ENCODE results near the gene HSF2.
"Not testable (repeated sequence)": the region's sequence is repeated elsewhere in the genome, so short reads cannot be mapped to it uniquely, and the experiment has no call there.

Gene HSF2

GRCh38 chr6:122400121-122400450, 634 bp downstream of the HSF2 start:
- DNase-seq, result peak; percentile 1

DNA sequence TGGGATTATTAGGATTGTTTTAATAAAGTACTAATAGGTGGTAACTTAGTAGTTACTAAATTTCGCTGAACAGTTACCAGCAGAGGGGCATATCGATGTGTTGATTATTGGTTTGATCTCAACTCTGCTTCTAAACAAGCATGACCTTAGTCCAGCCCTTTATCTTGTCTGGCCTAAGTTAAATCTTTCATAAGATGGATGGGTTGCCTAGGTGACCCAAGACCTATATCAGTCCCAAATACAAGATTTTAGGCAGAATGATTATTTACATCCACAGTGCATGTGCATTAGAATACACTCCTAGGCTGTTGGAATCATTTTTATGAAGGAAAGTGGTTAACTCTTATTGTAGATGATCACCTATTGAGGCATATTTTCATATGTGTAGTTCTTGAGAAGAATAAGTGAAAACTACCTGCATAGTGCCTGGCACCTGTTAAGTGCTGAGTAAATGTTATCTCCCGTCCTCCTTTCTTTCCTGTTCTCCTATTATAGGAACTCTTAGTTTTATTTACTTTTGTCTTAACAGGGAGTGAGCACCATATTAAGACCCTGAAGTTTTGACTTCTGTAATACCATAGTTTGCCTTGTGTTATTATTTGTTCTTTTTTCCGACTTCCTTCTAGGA, 1.1 kb downstream of the HSF2 start:
- no peak for DNase-seq

DNA sequence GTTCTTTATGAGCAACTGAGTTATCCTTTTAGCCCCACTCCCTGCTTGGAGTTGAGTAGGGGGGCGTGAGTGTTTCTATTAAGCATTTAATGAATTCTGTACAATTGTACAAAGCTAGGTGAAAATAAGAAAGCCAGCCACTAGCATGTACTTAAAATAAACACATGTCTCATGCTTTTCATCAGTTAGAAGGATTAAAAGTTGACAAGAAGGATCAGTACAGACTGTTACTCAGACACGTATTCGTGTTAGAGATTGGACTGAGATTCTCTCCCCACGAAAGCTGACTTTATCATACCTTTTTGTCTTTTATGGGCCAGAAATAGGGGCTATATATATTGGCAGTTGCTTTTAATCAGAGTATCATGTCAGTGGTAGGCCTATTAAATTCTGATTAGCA, 1.7 kb downstream of the HSF2 start:
- no peak for DNase-seq

DNA sequence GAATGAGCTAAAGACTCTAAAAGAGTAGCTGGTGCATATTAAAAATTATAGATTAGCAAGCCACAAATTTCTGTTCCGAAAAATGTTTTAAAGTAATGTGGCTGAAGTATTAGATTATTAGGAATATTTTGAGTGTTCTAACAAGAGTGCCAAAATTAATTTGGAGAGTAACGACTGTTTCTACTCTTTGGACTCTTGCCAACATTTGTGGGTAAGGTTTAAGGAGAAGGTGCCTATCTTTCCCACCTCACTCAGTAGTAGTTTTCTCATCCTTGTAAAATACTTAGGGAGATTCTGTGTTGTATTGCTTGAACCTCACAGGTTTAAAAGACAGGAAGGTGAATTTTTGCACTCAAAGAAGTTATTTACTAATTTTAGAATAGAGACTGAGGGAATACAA, 5.0 kb downstream of the HSF2 start:
- no peak for DNase-seq

- no peak for DNase-seq
Measured at GRCh38 chr6:122405417-122405816, 6.0 kb downstream of the HSF2 start.

DNA sequence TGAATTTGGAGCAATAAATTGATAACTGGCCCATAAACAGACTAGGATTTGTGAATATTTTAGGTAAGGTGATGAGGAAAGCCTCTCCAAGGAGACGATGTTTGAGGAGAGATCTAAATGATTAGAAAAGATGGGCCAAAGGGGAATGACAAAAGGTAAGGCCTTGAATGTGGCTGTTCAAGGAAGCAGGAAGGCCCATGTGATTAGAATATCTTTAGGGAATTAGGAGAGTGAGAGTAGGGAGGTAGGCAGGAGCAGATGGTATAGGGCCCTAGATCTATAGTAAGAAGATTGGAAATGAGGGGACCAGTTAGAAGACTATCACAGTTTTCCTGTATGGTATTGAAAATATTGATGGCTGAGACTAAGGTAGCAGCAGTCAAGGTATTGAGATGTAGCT, 6.7 kb downstream of the HSF2 start:
- DNase-seq, result no peak

GRCh38 chr6:122407712-122408111, 8.3 kb downstream of the HSF2 start:
- DNase-seq, result no peak

DNA sequence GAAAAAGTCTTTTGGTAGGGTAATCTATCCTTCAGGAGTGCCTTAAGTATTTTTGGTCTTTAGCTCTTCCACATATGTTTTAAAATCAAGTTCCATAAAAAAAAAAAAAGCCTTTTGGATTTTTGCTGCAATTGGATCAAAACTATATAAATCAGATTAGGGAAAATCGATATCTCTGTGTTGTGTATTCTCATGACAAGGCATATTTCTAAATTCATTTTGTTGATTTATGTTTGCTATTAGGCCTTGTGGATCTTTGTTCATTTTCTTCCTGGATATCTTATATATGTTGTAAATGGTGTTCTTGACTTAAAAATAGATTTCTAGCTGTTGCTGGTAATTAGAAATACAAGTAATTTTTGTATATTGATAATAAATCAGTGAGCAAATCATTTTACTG, 8.8 kb downstream of the HSF2 start:
- no peak for DNase-seq

- no peak for DNase-seq
Measured at GRCh38 chr6:122408702-122409458, 9.4 kb downstream of the HSF2 start.

GRCh38 chr6:122412001-122412400, 12.5 kb downstream of the HSF2 start:
- no peak for DNase-seq

DNA sequence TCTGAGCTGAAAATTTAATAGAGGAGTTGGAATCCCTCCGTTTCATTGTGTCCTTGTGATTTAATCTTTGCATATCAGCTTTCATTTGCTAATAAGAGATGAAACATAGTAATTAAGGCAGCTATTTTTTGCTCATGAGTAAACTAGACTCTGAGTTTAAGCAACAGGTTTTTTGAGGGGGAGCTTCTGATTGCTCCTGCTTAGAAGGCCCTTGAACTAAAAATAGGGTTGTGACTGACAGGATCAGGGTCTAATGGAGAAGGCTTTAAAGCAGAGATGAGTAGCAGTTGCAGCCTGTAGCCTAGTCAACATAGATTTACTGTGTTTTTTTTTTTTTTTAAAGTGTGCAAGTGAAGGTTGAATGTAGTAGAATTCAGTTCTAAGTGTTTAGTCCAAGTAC, 17.4 kb downstream of the HSF2 start:
- DNase-seq, result no peak

DNA sequence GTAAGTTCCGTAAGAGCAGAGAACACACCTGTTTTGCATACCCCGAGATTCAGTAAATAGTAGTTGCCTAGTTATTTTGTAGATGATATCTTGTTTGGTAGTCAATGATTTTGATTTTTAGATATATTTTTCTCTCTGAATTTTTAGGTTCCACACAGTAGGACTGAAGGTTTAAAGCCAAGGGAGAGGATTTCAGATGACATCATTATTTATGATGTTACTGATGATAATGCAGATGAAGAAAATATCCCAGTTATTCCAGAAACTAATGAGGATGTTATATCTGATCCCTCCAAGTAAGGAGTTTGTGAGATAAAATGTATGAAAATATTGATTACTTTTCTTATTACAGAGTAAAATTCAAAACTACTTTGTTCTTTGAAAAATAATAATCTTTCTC, 22.6 kb downstream of the HSF2 start:
- DNase-seq, result no peak

GRCh38 chr6:122422614-122423267, 23.3 kb downstream of the HSF2 start:
- no peak for DNase-seq

DNA sequence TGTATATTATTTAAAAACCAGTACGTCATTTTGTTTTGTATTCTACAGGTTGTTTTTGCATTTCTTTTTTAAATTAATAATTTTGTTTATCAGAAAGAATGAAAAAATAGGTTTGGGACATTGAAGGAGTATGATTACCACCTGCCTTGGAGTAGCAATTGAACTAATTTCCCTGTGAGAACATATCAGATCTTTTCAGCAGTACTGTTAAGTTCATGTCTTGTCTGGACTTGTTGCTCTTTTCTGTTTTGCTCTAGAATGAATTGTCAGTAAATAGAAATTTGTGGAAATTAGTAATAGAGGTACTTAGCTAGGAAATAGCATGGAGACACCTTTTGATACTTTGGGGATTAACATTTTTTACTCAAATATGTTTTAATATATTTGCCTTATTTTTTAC, 24.3 kb downstream of the HSF2 start:
- DNase-seq, result no peak

GRCh38 chr6:122426597-122426996, 27.1 kb downstream of the HSF2 start:
- DNase-seq, result no peak

DNA sequence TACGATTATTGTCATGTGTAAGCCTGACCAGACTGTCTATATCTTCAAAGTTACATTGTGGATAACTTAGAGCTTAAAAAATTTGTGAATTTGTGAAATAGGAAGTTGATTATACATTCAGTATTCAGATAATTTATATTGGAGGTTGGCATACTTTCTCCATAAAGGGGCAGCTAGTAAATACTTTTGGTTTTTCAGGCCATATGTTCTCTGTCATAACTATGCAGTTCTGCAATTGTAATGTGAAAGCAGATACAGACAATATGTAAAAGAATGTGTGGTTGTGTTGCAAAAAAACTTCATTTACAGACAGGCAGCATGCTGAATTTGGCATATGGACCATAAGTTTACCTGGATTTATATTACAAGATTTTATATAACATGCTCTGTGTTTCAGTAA, 29.3 kb downstream of the HSF2 start:
- DNase-seq, result no peak

- no peak for DNase-seq
Measured at GRCh38 chr6:122429323-122429722, 29.9 kb downstream of the HSF2 start.

- DNase-seq, result no peak
Measured at GRCh38 chr6:122431780-122432179, 32.3 kb downstream of the HSF2 start.

DNA sequence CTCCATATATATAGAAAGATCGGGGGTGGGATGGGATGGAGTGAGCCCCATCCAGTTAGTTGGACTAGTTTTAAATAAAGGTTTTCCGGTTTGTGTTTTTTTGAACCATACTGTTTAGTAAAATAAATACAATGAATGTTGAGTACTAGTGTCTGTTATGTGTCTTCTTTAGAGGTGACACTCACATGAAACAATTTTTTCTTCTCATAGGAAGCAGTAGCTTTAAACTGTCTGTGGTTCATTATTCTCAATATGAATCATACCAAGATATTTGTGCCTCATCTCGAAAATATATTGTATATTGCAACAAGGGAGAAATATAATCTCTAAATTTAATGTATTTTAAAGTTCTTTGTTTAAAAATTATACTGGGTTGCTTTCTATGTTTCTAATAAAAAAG, 33.4 kb downstream of the HSF2 start:
- no peak for DNase-seq

- no peak for DNase-seq
Measured at GRCh38 chr6:122438975-122439374, 39.5 kb downstream of the HSF2 start.

DNA sequence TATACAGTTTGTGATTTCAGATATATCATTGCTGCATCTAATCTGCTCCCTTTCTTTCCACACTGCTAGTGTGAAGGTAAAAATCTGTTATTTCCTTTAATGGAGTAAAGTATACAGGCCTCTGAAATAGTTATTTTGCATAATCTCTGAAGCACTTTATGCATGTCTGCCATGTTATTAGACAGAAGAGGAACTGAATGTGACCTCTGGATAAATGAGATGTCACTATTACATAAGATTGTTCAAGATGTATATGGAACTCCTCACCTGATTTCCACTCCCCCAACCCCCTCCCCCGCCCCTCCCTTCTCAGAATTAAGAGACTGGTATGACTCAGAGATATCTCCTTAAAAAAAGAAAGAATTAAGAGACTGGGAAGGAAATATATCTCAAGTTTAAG, 45.8 kb downstream of the HSF2 start:
- no peak for DNase-seq

DNA sequence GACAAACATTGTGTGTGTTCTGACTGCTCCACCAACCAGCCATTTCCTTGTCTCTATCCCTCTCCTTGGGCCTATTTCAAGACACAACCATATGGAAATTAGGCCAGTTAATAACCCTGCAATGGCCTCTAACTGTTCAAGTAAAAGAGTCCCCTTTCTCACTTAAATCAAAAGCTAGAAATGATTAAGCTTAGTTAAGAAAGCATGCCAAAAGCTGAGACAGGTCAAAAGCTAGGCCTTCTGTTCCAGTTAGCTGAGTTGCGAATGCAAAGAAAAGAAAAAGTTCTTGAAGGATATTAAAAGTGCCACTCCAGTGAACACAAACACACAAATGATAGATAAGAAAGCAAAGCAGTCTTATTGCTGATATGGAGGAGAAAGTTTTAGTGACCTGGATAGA, 49.6 kb downstream of the HSF2 start:
- DNase-seq, result no peak

DNA sequence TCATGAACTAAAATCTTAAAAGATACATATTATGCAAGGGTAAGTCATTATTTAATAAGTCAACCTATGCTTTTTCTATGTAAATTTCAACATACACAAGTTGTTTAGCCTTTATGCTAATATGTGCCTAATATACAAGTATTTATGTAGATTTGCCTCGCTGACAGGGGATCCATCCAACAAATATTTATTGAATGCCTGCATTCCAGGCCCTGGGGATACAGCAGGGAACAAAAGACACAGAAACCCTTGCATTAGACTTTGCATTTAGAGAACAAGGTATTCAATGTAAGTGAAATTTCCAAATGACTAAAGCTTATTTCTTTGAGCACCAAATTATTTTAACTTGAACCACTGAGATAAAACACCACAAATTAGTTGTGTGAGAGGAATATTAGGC, 53.1 kb downstream of the HSF2 start:
- DNase-seq, result no peak

DNA sequence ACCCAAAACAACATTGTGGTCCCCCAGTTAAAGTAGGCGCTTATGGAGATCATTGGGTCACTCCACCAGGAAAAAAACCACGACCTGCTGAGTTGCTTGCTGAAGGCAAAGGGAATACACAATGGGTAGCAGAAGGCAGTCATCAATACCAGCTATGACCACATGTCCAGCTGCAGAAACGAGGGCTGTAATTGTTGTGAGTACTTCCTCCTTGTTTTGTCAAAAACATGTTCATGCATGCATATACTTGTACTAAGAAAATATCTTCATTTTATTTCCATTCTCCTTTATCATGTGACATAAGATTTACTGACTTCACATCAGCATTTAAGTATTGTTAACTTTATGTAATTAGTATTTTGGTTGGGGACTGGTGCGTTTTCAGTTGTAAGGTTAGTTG, 55.2 kb downstream of the HSF2 start:
- DNase-seq, result no peak

DNA sequence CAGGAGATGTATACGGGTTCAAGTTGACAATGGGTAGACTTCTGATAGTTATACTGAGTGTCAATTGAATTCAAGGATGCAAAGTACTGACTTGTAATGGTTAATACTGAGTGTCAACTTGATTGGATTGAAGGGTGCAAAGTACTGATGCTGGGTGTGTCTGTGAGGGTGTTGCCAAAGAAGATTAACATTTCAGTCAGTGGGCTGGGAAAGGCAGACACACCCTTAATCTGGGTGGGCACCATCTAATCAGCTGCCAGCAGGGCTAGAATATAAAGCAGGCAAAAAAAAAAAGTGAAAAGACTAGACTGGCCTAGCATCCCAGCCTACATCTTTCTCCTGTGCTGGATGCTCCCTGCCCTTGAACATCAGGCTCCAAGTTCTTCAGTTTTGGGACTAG, 55.7 kb downstream of the HSF2 start:
- not testable (repeated sequence) for DNase-seq
